NCI-H1105 treated with DMSO at 0.1 percent for 48 hours (cell line): ENCODE results near the gene FRMD4B.

Source experiments
- DNase-seq: peaks from one replicate; lab custom pipeline; 2025; lab: John Stamatoyannopoulos, UW

Gene FRMD4B

DNA sequence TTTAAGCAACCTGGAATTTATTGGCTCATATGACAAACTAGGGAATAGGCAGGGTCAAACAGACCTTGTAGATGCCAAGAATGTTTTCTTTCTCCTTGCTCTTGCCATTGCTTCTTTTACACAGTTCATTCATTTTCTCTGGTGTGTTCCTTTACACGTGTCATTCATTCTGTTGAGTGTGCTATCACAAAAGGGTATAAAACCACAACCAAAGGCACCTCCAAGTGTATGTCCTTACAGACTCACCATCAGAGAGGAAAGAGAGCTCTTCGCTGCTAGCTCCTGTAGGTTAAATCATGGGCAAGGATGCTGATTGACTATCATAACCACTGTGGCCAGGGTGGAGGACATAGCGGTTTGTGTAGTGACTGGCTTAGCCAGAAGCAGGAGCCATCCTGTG is 19.2 kb upstream of the FRMD4B start:
- DNase-seq, result no peak

DNA sequence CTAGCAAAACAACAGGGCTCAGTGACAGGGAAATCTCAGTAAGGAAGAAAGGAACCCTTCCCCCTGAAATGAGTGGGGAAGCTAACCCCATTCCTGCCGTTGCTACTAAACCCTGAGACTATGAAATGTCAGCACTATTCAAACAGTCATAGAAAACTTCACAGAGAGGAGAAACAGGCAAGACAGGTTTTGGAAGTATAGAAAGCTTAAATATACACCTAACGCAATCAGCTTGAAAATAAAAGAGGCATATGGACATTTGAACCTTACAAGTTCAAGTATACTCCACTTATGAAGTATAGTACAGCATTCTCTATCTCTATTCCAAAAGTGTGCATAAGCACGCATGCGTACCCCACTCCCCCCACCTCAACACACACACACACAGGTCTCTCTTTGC is 17.6 kb upstream of the FRMD4B start:
- no peak for DNase-seq

DNA sequence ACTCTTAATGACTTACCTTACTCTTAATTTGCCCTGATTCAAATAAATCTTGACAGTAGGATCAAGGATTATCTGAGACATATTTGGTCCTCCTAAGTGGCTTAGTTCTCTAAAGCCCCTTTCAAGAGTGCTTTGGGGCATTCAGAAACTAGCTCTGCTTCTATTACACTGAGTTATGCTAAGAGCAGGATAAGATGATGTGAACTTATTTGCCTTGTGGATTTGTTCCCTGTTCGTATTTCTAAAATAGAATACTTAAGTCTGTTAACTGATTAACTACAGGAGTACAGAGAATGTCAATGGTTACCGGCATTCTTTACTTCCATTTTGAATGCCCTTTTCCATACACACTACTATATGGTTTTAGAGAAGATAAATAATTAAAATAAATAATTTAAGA is 14.8 kb upstream of the FRMD4B start:
- DNase-seq, result no peak

DNA sequence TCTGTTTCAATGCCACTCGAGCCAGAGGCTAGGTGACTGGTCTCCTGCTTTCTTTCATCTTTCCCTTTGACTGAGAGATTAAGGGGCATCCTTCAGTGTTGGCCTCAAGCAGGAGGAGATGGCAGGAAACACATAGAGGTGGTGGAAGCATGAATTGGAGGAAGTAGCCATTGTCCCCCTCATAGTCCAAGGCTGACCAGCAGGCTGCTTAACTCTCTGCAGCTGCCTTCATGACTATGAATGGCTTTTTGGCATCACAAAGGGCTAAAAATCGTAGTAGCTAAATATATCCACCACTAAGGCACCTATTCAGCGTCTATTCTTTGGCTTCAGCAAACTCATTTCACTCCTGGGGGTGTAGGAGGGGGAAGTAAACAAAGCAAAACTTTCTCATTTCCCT is 7.0 kb upstream of the FRMD4B start:
- DNase-seq, result no peak

DNA sequence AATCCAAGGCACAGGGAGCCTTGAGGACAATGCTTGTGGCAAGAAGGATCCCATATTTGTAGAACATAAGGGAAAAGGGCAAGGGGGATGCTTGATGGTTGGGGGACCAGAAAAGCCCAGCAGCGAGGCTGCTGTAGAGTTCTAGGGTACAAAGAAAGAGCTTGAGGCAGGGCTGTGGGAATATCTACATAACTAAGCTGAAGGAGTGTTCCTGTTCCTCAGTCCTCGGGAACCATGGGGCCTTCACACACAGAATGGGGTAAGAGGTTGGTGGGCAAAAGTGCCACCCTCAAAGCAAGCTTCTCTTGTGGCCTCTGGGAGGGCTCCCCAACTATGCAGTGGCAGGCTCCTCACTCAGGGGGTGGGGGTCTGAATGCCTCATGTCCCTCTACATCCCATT is 6.5 kb upstream of the FRMD4B start:
- DNase-seq, result no peak

DNA sequence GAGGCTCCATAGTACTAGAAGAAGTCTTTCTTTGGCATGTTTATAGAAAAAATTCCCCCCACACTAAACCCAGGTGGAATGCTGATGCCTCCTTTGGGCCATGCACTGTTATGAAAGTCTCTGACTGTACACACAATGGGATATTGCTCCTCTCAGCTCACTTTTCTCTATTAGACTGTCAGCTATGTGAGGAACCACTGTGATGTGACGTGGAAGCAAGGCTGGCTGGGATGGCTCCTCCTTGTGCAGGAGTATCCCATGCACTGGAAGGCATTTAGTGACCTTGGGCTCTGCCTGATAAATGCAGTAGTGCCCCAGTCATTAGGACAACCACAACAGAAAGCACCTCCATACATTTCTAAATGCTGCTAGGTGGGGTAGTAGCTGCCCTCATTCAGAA is 5.7 kb upstream of the FRMD4B start:
- no peak for DNase-seq

DNA sequence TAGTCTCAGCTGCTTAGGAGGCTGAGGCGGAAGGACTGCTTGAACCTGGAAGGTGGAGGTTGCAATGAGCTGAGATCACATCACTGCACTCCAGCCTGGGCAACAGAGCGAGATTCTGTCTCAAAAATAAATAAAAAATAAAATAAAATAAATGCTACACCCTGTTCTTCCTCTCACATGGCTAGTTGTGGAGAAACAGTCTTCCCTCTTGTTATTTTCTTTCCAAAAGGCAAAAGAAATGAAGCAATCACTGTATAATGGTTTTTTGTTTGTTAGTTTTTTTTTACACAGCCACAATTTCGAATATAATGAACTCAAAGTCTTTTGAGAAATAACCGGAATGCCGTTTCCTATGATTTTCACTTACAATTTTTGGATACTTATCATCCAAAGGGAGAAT is 4.9 kb upstream of the FRMD4B start:
- no peak for DNase-seq

DNA sequence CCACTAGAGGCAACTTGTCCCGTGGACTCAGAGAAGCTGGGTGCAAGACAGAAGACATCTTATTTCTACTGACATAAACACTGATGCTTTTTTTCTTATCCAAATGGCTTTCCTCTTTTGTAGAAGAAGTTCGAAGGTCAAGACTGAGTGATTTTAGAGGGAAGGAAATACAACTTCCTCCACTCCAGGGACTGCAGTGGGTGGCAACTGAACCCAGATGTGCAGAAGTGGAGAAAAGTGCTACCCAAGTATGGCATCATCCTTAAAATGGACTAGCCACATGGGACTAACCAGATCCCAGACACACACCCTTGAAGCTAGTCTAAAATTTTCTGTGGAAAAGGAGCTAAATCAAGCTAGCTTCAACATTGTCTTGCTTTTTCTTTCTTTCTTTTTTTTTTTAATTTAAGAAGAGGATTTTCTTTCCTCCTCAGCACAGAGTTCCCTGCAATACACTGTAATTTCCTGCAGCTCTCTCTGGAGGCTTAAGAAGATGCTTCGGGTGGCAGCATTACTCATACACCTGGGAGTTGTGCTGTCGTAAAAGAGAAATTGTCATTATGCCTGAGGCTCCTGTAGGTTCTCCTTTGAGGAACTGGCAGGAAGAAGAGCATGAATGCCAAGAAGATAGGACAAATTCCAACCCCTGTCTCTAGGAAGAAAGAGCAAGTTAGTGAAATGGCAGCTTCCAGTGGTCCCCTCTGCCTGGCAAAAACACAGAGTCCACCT is 3.8 kb upstream of the FRMD4B start:
- DNase-seq, result no peak

DNA sequence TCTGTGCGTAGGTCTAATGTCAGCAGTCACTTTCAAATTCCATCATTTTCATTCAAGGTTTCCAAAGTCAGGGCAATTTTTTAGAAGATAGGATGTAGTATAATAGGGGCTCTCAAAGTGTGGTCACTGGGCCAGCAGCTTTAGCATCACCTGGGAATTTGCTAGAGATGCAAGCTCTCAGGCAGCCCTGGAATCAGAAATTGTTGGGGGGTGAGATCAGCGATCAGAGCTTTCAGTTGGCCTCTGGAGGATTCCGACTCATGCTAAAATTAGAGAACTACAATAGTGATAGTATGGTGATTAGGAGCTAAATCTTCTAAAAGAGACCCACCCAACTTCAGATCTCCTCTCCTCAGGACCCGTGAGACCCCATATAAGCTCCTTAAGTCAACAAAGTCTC is 2.4 kb upstream of the FRMD4B start:
- no peak for DNase-seq

DNA sequence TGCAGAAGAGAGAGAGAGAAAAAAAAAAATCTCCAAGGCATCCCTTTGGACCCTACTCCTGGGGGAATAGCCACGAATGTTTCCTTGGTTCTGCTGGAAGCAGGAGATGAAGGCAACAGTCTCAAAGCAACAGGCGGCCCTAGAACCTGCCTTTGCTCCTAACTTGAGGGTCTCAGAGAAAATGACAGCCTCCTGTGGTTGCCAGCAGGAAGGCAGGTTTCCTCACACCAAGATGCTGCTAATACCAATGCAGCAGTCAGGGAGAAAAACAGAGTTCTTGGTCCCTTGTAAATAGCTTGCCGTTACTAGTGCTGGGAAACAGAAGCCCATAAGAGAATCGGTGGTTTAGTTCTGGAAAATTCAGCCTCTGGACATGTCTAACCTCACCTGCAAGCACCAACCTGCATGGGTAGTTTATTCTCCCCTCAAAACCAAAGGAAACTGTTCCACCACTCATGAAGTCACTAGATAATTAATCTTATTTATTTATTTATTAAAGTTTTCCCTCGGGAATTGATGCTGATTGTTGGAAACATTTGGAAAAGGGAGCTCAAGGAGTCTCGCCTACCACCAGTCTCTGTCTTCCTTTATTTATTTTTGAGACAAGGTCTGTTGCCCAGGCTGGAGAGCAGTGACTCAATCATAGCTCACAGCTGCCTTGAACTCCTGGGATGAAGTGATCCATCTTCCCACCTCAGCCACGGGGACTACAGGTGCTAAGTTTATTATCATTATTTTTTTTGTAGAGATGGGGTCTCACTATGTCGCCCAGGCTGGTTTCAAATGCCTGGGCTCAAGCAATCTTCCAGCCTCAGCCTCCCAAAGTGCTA is 883 bp upstream of the FRMD4B start:
- DNase-seq, result no peak

DNA sequence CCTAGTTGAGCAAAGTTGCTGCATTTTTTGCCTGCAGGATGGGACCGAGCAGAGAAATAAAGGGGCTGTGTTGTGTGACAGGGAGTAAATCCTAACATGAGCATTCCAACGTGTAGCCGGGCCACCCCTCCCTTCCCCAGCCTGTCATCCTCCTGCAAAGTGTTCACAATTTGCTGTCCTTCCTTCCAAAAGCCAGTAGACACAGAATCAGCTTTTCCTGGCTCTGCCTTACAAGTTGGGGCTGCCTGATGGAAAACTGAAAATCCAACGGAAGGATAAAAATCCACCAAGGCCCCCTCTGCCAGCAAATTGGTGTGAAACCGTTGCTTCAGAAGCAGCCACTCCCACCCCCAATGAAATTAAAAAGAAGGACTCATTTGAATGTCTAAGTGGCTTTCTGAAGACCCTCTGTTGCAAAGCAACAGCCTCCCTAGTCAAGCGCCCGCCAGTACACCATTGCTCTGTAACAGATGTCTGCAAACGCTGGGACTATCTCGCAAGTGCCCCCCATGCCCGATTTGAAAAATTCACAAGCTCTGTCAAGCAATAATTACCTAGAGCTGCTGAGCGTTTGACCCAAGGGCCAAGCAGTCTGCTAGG is 665 bp downstream of the FRMD4B start:
- no peak for DNase-seq

DNA sequence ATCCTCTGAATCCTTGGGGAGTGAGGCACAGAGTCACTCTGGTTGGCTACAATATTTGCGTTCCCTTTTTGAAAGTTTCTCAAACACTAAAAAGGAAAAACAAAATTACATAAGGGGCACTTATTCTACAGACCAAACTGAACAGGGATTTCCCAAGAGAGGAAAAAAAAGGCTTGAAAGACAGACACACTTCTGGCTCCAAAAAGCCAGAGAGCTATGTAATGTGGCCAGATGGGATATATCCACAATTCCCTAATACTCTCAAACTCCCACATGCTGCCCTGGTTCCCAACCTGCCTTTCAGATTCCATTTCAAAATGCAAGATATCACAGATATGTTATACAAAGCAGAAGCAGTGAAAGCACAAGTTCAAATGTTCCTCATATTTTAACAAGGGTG is 1.6 kb downstream of the FRMD4B start:
- no peak for DNase-seq

DNA sequence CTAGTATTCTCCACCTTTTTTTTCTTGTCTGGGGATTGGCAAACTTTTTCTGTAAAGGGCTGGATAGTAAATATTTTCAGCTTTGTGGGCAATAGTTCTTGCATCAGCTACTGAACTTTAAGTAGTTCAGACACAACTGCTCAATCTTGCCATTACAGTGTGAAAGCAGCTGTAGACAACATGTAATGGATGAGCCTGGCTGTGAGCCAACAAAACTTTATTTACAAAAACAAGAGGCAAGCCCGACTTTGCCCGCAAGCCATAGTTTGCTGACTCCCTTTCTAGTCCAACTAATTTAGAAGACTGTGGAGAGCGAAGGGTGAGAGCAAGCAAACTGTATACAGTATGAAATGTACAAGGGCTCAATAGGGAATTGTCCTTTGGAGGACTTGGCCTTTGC is 6.2 kb downstream of the FRMD4B start:
- DNase-seq, result peak; percentile 68

DNA sequence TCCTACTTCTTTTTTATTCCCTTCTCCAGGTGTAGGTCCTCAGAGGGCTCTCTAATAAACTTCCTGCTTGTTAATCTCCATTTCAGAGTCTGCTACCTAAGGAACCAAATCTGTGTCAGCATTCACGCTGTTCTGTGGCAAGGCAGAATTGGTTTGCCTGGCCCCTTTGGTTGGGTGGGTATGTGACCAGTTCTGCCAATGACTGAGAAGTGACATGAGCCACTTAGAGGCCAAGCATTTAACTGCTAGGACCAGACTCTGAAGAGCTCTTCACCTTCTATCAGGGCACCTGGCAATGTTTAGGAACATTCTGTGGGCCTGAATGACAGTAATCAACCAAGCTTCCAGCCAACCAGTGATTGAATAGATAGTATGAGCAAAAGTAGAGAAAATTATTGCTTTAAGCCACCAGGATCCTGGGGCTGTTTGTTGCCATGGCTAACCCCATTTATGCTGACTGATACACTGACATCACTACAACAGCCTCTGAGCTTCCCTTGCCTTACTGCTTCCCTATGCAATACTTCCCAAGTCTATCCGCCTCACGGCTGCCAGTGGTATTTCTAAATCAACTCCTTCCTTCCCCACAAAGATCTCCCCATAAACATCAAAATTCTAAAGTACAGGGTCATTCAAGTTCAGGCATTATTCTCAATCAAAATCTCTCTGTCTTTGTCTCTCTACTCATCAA is 7.6 kb downstream of the FRMD4B start:
- DNase-seq, result no peak

DNA sequence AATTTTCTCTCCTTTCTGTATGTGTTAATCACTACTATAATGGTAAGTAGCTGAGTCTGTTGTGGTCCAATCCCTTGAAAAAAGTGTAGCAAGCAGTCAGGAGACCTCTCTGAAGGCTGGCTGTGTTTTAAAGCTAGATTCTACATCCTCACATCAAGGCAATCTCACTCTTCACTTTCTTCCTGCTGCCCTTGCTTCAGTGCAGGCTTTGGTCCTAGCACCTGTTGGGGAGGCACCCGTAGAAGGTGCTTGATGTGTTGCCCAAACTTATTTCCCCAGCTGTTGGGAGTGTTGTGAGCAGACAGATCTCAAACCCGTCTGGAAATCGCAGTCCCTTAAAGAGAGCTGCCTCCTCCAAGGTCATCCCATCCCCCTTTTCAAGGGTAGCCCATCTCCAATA is 8.6 kb downstream of the FRMD4B start:
- DNase-seq, result no peak

DNA sequence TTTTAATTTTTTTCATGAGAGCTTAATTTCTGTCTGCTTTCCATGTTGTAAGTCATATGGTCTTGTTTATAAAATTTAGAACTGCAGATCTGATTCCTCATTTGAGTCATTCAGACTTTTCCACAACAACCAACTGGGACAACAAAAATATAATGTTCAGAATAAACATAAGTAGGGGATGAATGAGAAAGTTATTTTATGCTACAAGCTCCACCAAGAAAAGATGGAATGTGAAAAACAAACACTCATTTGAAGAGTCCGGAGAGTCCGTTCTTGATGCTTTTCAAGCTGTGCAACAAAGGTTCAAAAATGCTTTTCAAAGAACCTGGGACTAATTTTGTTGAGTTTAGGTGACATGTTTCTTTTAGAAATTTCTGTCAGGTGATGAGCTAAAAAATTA is 9.2 kb downstream of the FRMD4B start:
- DNase-seq, result no peak

DNA sequence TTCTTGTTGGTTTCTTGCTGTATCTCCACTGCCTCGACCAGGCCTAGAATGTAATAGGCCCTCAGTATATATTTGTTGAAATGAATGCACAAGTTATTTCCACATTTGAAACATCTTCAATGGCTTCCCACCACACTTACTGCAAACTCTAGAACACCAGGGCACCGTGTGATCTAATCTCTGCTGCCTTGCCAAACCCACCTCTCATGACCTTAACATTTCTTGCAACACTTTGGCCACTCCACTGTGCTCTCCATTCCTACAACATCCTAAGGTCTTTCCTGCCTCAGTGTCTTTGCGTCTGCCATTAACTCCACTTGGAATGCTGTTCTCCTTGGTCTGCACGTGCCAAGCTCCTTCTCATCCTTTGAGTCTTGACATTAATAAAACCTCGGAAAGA is 14.1 kb downstream of the FRMD4B start:
- no peak for DNase-seq

DNA sequence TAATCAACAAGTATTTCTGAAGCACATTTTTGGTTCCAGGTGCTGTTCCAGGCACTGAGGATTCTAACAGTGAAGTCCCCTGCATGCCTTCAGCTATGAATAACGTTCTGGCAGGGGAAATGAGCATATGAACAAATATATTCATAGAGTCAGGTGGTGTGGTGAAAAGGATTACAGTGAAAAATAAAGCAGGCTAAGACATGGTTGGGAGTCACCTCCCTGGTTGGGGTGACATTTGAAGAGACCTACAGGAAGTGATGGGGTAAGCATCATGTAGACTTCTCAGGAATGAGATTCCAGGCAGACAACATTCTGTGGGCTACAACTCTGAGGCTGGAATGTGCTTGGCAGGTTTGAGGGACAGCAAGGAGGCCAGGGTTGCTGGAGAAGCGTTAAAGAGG is 15.0 kb downstream of the FRMD4B start:
- no peak for DNase-seq

DNA sequence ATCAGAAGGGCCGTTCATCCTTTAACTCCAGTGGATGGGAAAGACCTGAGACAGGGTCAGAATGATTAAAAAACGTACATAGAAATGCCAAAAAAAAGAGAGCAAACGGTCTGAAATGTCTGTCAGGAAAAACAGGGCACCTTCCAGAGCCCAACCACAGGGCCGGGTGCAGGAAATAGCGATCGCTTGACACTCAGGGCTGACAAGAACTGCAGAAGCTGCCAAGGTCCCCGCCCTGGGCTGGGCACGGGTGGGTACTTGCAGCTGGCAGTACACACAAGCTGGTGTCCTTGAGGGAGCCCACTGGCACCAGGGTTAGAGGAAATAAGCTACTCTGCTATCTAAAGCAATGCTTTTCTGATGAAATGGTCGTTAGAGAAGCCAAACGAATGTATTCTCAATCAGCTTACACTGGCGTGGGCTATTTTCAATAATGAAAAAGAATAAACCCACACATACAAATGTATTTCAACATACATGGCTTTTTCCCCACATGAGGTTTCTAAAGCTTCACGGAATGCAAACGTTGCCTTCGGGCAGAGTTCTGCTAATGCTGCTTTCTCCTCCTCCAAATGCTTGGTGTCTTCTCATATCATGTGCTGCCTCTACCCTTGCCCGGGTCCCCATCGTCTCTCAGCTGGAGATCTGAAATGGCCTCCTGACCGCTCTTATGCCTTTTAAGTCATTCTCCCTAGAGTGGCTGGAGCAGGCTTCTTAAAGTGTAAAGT is 15.6 kb downstream of the FRMD4B start:
- DNase-seq, result no peak

DNA sequence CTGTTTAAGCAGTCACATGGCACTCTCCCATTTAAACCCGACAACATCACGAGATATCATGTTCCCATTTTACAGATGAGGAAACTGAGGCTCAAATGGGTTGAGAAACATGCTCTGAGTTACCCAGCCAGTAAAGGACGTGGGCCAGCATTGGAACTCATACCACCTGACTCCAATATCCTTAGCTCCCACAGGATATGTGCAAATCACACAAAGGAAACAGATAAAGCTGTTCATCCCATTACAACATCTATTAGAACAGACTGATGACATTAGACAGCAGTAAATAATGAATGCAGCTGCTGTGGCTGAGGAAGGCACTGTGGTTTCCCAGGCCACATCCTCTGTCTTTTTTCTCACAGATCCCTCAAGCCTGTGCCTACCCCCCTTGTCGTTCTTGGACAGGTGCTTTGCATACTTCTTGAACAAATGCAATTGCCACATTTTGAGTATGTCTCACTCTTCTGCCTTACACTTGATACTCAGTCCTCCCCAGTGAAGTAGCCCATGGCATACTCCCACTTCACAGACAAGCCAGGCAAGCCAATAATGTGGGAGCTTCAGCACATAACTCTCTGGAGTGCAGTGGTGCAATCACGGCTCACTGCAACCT is 17.7 kb downstream of the FRMD4B start:
- no peak for DNase-seq

DNA sequence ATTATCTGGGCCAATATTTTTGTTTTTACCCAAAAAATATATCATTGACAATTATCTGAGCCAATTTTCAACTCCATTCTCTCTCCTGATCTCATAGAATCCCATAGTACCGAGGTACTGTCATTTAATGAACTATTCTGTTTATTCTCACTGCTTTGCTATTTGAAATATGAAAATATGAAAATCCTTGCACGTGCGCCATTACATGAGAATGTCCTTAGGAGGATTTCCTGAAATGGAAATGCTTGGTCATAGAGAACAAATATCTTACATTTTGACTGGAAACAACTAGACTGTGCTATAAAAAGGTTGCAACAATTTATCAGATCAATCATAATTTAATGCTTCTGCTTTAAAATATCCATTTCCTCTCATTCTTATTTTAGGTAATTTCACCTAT is 18.3 kb downstream of the FRMD4B start:
- DNase-seq, result no peak

DNA sequence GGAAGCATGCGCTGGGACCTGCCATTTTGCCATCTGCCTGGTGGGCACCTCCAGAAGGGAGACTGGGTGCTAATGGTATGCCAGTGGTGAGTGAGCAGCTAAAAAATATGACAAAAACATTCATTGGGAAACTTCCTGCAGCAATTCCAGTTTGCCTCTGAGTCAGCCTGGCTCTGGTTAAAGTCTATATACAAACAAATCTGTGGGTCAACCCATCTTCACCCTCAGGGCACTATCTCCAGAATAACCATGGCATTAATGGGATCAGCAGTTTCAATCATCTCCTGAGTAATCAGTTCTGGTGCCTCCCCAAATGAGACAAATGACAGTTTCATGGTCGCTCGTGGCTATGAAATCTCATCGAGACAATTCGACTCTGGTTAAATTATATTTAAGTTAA is 21.5 kb downstream of the FRMD4B start:
- no peak for DNase-seq
